ENCODE data around the gene BTBD2.

DNA sequence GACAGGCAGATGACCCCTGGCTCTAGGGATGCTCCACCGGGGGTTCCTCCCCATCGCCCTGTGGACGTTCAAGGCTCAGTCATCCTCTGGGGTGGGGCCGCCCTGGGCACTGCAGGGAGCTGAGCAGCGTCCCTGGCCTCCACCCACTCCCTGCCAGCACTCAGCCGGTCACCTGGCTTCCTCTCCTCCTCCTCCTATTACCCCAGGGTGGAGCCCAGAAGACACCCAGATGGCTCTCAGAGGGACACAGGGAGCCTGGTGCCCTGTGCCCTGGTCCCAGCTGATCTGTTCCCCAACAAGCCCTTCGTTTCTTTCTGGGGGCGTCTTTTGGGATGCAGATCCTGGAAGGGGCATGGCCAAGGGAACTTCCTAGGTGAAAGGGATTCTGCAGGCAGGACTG is 39.2 kb upstream of the BTBD2 start:
- TF ChIP-seq POLR2A (IDR thresholded peaks at IDR 0.05) (no peak), POLR2AphosphoS5 (IDR thresholded peaks at IDR 0.05; ENCODE audit: insufficient read depth in 1 of 2, low read depth in 1 of 2) (no peak)
- TF ChIP-seq, protein P1, sequence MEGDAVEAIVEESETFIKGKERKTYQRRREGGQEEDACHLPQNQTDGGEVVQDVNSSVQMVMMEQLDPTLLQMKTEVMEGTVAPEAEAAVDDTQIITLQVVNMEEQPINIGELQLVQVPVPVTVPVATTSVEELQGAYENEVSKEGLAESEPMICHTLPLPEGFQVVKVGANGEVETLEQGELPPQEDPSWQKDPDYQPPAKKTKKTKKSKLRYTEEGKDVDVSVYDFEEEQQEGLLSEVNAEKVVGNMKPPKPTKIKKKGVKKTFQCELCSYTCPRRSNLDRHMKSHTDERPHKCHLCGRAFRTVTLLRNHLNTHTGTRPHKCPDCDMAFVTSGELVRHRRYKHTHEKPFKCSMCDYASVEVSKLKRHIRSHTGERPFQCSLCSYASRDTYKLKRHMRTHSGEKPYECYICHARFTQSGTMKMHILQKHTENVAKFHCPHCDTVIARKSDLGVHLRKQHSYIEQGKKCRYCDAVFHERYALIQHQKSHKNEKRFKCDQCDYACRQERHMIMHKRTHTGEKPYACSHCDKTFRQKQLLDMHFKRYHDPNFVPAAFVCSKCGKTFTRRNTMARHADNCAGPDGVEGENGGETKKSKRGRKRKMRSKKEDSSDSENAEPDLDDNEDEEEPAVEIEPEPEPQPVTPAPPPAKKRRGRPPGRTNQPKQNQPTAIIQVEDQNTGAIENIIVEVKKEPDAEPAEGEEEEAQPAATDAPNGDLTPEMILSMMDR (IDR thresholded peaks at IDR 0.05) = no peak

All from vagina (tissue), 2 donors.